ENCODE results near the gene MYOM3. TPM values are rescaled to one million over a fixed set of nuclear protein-coding genes. Genes with fewer than 3 reads are reported as not detected.
"Not testable (repeated sequence)": the region's sequence is repeated elsewhere in the genome, so short reads cannot be mapped to it uniquely, and the experiment has no call there.

Gene MYOM3
- total RNA-seq, 1 experiment from 2014 or later = not detected

- POLR2A ChIA-PET (ENCODE audit: low non-redundant PET) = no interaction called here
- no peaks in the 10 kb centered on the region for H3K36me3 ChIP-seq (ENCODE audit: insufficient read depth, low read length, poor library complexity, severe bottlenecking)
These were observed 60.6 kb downstream of the MYOM3 start for GRCh38 chr1:24051206-24051945.

DNA sequence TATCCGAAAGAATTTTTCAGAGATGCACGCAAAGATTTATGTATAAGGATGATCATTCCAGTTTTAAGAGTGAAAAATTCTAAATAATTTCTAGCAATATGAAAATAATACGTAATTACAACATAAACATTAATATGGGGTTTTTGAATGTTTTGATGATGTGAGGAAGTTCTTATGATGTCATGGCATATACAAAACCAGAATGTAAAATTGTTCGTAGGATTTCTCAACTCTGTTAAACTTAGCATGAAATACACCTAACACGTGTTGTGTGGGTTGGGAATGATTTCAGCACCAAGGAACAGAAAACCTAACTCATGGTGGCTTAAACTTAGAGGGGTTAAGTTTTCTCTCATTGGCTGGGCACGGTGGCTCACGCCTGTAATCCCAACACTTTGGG is 62.2 kb downstream of the MYOM3 start:
- Histone ChIP-seq H3K27me3 (replicated peaks; ENCODE audit: insufficient read depth, low read depth, low read length, poor library complexity) (no peaks in the 10 kb centered on the region), H3K36me3 (ENCODE audit: insufficient read depth, low read length, poor library complexity, severe bottlenecking) (no peaks in the 10 kb centered on the region), H3K27ac (ENCODE audit: low read depth, low read length, poor library complexity, severe bottlenecking) (no peak overlapping the region), H3K4me3 (ENCODE audit: low read depth, low read length, poor library complexity, severe bottlenecking) (no peak overlapping the region), H3K9me3 (ENCODE audit: low read depth, low read length, poor library complexity, severe bottlenecking) (no peaks in the 10 kb centered on the region), H3K4me1 (ENCODE audit: insufficient read depth, low read length, poor library complexity, severe bottlenecking) (peaks cover 35% of the 10 kb centered on the region)
- no peak for DNase-seq (ENCODE audit: low spot score)
- POLR2A ChIA-PET (ENCODE audit: low non-redundant PET) = no interaction called here
- BruUV-seq (replicated peaks) = no TSS peak
- CTCF ChIA-PET = no interaction called here
- intact Hi-C loops (cut with micrococcal nuclease; ENCODE audit: unreplicated experiment) = no loop called here
- TF ChIP-seq CTCF (conservative IDR thresholded peaks at IDR 0.05; ENCODE audit: low read depth, low read length) = no peak
- TF ChIP-seq EZH2 (IDR thresholded peaks at IDR 0.05; ENCODE audit: borderline replicate concordance, low read depth, low read length, poor library complexity, severe bottlenecking) = no peak

More at GRCh38 chr1:24051206-24051945, 60.6 kb downstream of the MYOM3 start:
- Histone ChIP-seq H3K27me3 (replicated peaks; ENCODE audit: insufficient read depth, low read depth, low read length, poor library complexity) (no peaks in the 10 kb centered on the region), H3K27ac (ENCODE audit: low read depth, low read length, poor library complexity, severe bottlenecking) (no peak overlapping the region), H3K4me3 (ENCODE audit: low read depth, low read length, poor library complexity, severe bottlenecking) (no peak overlapping the region), H3K9me3 (ENCODE audit: low read depth, low read length, poor library complexity, severe bottlenecking) (no peaks in the 10 kb centered on the region), H3K4me1 (ENCODE audit: insufficient read depth, low read length, poor library complexity, severe bottlenecking) (peaks cover 28% of the 10 kb centered on the region)
- CTCF ChIA-PET = interaction anchor here (0.7 to 1.1 kb wide), 2 partner anchors 99 to 272 kb away, joined by 3 read pairs; no protein-coding TSS in a partner anchor
- BruUV-seq (replicated peaks) = no TSS peak
- TF ChIP-seq EZH2 (IDR thresholded peaks at IDR 0.05; ENCODE audit: borderline replicate concordance, low read depth, low read length, poor library complexity, severe bottlenecking) (no peak), CTCF (conservative IDR thresholded peaks at IDR 0.05; ENCODE audit: low read depth, low read length) (no peak)
- peak; percentile 70 for DNase-seq (ENCODE audit: low spot score)
- intact Hi-C loops (cut with micrococcal nuclease; ENCODE audit: unreplicated experiment) = no loop called here

DNA sequence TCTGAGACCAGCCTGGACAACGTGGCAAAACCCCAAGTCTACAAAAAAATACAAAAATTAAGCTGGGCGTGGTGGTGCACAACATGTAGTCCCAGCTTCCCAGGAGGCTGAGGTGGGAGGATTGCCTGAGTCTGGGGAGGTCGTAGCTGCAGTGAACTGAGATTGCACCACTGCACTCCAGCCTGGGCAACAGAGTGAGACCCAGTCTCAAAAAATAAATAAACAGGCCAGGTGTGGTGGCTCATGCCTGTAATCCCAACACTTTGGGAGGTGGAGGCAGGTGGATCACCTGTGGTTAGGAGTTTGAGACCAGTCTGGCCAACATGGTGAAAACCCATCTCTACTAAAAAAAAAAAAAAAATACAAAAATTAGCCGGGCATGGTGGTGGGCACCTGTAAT is 63.0 kb downstream of the MYOM3 start:
- intact Hi-C loops (cut with micrococcal nuclease; ENCODE audit: unreplicated experiment); CTCF ChIA-PET: not testable (repeated sequence)

More for the DNA sequence above, 63.0 kb downstream of the MYOM3 start:
- H3K36me3 ChIP-seq (ENCODE audit: insufficient read depth, low read length, poor library complexity, severe bottlenecking); H3K27me3 ChIP-seq (replicated peaks; ENCODE audit: insufficient read depth, low read depth, low read length, poor library complexity); H3K4me3 ChIP-seq (ENCODE audit: low read depth, low read length, poor library complexity, severe bottlenecking); BruUV-seq (replicated peaks); H3K9me3 ChIP-seq (ENCODE audit: low read depth, low read length, poor library complexity, severe bottlenecking); DNase-seq (ENCODE audit: low spot score); POLR2A ChIA-PET (ENCODE audit: low non-redundant PET); H3K27ac ChIP-seq (ENCODE audit: low read depth, low read length, poor library complexity, severe bottlenecking): not testable (repeated sequence)
- peaks cover 35% of the 10 kb centered on the region for H3K4me1 ChIP-seq (ENCODE audit: insufficient read depth, low read length, poor library complexity, severe bottlenecking)

All from A673 (cell line).